WERI-Rb-1 (cell line): ENCODE measurements around the gene TSPAN14.

Experiments
- DNase-seq: peaks from one replicate; pipeline ENCODE4 v3.0.0-alpha.2; 2020
- H3K27ac ChIP-seq: fragments of 250-450 bp; sonication (Bioruptor Pico); 2 replicates; pipeline ENCODE4 v1.5.1; 2020; ENCODE audit warnings: mild to moderate bottlenecking, moderate library complexity
- H3K27me3 ChIP-seq: fragments of 250-450 bp; sonication (Bioruptor Pico); 2 replicates; pipeline ENCODE4 v1.5.1; 2021; ENCODE audit warnings: mild to moderate bottlenecking, low read depth, moderate library complexity; ENCODE audit not compliant: insufficient read depth, severe bottlenecking
- H3K36me3 ChIP-seq: fragments of 250-450 bp; sonication (Bioruptor Pico); 2 replicates; pipeline ENCODE4 v1.5.1; 2020; ENCODE audit warnings: mild to moderate bottlenecking, moderate library complexity
- H3K4me3 ChIP-seq: 2 replicates; pipeline ENCODE4 v1.5.1; 2011; ENCODE audit warnings: low read depth, mild to moderate bottlenecking, control low read depth, low read length
- H3K9me3 ChIP-seq: fragments of 250-450 bp; sonication (Bioruptor Pico); 2 replicates; pipeline ENCODE4 v1.5.1; 2021; ENCODE audit warnings: mild to moderate bottlenecking, moderate library complexity; ENCODE audit not compliant: severe bottlenecking
- TF ChIP-seq, protein P1 (sequence below): IDR thresholded peaks from 2 replicates; pipeline ENCODE4 v1.5.1; 2011; ENCODE audit warnings: low read depth, mild to moderate bottlenecking, control low read depth, inconsistent platforms, low read length

Gene TSPAN14

DNA sequence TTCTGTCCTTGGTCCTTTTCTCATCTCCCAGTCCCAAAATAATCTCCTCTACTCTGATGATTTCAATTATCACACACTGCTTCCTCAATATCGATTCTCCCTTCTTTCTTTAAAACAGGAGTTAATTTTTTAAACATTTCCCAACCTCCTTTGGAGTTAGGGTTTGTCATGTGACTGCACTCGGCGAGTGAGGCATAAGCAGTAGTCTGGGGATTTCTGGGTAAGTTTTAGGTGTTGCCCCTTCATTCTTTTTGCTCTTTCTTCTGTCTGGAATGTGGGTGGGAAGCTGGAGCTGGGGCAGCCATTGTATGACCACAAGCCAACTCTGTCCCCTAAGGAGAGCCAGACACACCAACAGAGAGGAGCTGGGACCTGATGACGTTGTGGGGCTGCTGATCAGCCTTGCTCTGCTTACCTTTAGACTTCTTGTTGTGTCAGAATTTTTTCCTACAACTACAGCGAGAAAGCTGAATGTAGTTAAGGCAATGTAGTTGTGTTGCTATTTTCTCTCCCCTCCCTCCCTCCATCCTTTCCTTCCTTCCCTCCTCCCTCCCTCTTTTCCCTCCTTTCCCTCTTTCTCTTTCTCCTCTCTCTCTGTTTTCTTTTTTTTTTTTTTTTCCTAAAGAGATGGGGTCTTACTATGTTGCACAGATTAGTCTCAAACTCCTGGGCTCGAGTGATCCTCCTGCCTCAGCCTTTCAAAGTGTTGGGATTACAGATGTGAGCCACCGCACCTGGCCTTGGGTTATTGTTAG lies 6.5 kb upstream of the TSPAN14 start:
- TF ChIP-seq, protein P1, sequence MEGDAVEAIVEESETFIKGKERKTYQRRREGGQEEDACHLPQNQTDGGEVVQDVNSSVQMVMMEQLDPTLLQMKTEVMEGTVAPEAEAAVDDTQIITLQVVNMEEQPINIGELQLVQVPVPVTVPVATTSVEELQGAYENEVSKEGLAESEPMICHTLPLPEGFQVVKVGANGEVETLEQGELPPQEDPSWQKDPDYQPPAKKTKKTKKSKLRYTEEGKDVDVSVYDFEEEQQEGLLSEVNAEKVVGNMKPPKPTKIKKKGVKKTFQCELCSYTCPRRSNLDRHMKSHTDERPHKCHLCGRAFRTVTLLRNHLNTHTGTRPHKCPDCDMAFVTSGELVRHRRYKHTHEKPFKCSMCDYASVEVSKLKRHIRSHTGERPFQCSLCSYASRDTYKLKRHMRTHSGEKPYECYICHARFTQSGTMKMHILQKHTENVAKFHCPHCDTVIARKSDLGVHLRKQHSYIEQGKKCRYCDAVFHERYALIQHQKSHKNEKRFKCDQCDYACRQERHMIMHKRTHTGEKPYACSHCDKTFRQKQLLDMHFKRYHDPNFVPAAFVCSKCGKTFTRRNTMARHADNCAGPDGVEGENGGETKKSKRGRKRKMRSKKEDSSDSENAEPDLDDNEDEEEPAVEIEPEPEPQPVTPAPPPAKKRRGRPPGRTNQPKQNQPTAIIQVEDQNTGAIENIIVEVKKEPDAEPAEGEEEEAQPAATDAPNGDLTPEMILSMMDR = no peak
- peaks cover 5% of the 10 kb centered on the region for H3K9me3 ChIP-seq
- no peak overlapping the region for H3K27ac ChIP-seq
- no peak overlapping the region for H3K4me3 ChIP-seq
- no peak for DNase-seq
- H3K36me3 ChIP-seq = no peaks in the 10 kb centered on the region
- no peaks in the 10 kb centered on the region for H3K27me3 ChIP-seq

DNA sequence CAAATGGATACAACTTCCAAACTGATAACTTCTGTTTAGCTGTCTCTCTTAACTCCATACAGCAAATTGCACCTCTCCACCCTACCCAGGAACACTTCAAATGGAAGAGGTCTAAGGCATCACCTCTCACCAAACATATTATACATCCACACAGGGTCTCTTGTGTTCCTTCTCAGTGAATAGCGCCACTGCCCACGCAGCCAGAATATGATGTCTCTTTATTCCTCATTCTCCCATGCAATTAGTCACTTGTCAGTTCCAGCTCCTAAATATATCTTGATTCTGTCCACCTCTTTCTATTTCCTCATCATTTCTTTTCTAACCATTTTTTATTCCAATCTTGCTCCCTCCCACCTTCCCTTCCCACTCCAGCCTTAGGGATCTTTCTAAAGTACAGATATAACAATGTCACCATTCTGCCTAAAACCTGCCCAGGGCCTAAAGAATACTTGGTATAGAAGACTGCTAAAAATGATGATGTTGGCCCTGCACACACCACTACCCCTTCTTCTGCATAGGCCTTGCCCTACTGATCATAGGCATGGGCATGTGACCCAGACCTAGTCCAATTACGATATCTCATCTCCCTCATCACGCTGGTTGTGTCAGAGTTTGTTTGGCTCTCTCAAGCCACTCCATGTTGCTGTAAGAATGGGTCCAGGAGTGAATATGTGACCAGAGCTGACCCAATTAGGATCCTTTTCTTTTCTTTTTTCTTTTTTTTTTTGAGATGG lies 5.7 kb upstream of the TSPAN14 start:
- Histone ChIP-seq H3K36me3 (no peaks in the 10 kb centered on the region), H3K27me3 (no peaks in the 10 kb centered on the region), H3K4me3 (no peak overlapping the region), H3K27ac (no peak overlapping the region), H3K9me3 (peaks cover 5% of the 10 kb centered on the region)
- no peak for DNase-seq
- TF ChIP-seq, protein P1 = no peak

DNA sequence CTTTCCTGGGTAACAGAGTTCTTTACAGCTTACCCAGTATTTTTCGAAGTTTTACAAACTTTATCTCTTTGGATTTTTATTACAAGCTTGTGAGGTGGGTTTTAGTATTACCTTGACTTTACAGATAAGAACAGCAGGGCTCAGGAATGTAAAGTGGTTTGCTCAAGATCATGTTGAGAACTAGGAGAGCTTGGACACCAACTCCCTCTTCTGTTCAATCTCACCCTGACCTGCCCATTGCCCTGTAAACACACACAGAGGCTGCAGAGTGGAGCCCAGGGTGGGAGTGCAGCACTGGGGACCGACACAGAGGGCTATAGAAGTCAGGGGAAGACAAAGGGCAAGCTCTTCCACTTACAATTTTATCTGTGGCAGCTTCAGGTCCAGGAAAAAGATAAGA lies 4.6 kb upstream of the TSPAN14 start:
- TF ChIP-seq, protein P1 = no peak
- peaks cover 5% of the 10 kb centered on the region for H3K9me3 ChIP-seq

DNA sequence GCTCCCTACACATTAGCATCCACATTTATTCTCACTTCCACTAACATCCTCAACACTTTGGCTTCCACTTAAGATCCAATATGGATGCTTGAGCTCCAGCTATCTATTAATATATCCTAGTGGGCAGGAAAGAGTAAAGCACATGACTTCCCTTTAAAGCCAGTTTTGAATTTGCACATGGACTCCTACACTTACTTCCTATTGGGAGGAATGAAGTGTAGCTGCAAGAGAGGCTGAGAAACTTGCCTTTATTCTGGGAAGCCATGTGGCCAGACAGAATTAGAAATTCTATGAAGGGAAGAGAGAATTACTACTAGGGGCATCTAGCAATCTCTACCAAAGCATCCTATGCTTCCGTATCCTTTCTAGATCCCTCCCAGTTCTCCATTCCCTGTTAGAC lies 3.0 kb upstream of the TSPAN14 start:
- Histone ChIP-seq H3K36me3 (peaks cover 3% of the 10 kb centered on the region; the same call in 1 of the 2 replicates), H3K4me3 (no peak overlapping the region), H3K9me3 (peaks cover 5% of the 10 kb centered on the region), H3K27ac (no peak overlapping the region), H3K27me3 (no peaks in the 10 kb centered on the region)
- TF ChIP-seq, protein P1 = no peak
- DNase-seq = no peak

More for the DNA sequence above, 4.6 kb upstream of the TSPAN14 start:
- H3K4me3 ChIP-seq = no peak overlapping the region
- no peaks in the 10 kb centered on the region for H3K27me3 ChIP-seq
- no peak overlapping the region for H3K27ac ChIP-seq
- DNase-seq = no peak
- H3K36me3 ChIP-seq = peaks cover 3% of the 10 kb centered on the region; the same call in 1 of the 2 replicates

DNA sequence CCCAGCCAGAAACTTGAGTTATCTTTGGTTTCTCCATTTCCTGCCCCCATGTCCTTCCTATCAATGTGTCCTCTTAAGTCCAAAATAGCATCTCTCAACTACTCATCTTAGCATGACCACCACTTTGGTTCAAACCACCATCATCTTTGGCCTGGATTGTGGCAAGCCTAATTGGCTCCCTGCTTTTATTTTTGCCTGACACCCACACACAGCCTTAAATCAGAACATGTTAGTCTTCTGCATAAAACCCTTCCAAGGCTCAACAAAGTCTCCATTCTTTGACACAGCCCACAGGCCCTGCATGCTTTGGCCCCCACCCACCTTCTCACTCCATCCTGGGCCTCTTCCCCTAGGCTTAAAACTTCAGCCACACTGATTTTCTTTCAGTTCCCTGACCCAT lies 2.0 kb upstream of the TSPAN14 start:
- TF ChIP-seq, protein P1 = no peak
- Histone ChIP-seq H3K27ac (no peak overlapping the region), H3K27me3 (no peaks in the 10 kb centered on the region), H3K36me3 (peaks cover 5% of the 10 kb centered on the region; the same call in 1 of the 2 replicates), H3K4me3 (no peak overlapping the region), H3K9me3 (peaks cover 5% of the 10 kb centered on the region)
- no peak for DNase-seq
